NCI-H1105 (cell line): ENCODE measurements around the gene HLA-DRB5.
"Not testable (repeated sequence)": the region's sequence is repeated elsewhere in the genome, so short reads cannot be mapped to it uniquely, and the experiment has no call there.

ENCODE experiments used
- DNase-seq: peaks from one replicate; lab custom pipeline; 2025; lab: John Stamatoyannopoulos, UW

The HLA-DRB5 gene

GRCh38 chr6:32501016-32501415 lies 29.1 kb downstream of the HLA-DRB5 start:
- no peak for DNase-seq

GRCh38 chr6:32492351-32492750 lies 37.7 kb downstream of the HLA-DRB5 start:
- no peak for DNase-seq

- DNase-seq: no peak
These were observed 38.4 kb downstream of the HLA-DRB5 start for GRCh38 chr6:32491700-32492099.

- DNase-seq: no peak
These were observed 42.0 kb downstream of the HLA-DRB5 start for GRCh38 chr6:32488083-32488482.

- no peak for DNase-seq
These were observed 45.5 kb downstream of the HLA-DRB5 start for GRCh38 chr6:32484614-32484998.

- no peak for DNase-seq
These were observed 46.0 kb downstream of the HLA-DRB5 start for GRCh38 chr6:32483968-32484613.

- DNase-seq: no peak
These were observed 54.5 kb downstream of the HLA-DRB5 start for GRCh38 chr6:32475392-32476206.

- not testable (repeated sequence) for DNase-seq
These were observed 56.4 kb downstream of the HLA-DRB5 start for GRCh38 chr6:32473376-32474348.

GRCh38 chr6:32472781-32473375 lies 57.2 kb downstream of the HLA-DRB5 start:
- DNase-seq: no peak

GRCh38 chr6:32467743-32468503 lies 62.2 kb downstream of the HLA-DRB5 start:
- DNase-seq: not testable (repeated sequence)
